ENCODE data around the gene RTN4R. TPM values are rescaled to one million over a fixed set of nuclear protein-coding genes. Genes with fewer than 3 reads are reported as not detected.

Gene RTN4R
- total RNA-seq, 4 donors from 2014 or later = 5.0 to 12.9 TPM; not detected in 2

- TF ChIP-seq POLR2A (IDR thresholded peaks at IDR 0.05) (no peak), CTCF (IDR thresholded peaks at IDR 0.05) (no peak)
- no peak overlapping the region for H3K4me3 ChIP-seq
- intact Hi-C loops (cut with DNase I; ENCODE audit: low total_unique reads) = no loop called here
- peaks cover 0 to 22% of the 10 kb centered on the region in 2 donors for H3K4me1 ChIP-seq
- no peaks in the 10 kb centered on the region for H3K36me3 ChIP-seq
- DNase-seq = no peak
- H3K9me3 ChIP-seq = no peaks in the 10 kb centered on the region
- H3K27ac ChIP-seq = no peak overlapping the region
- H3K27me3 ChIP-seq = no peaks in the 10 kb centered on the region
Measured at GRCh38 chr22:20236052-20236717, 31.9 kb downstream of the RTN4R start.

- peaks cover 0 to 15% of the 10 kb centered on the region in 2 donors for H3K4me1 ChIP-seq
- DNase-seq = no peak
- H3K36me3 ChIP-seq = no peaks in the 10 kb centered on the region
- no peaks in the 10 kb centered on the region for H3K27me3 ChIP-seq
- H3K4me3 ChIP-seq = no peak overlapping the region
- intact Hi-C loops (cut with DNase I; ENCODE audit: low total_unique reads) = no loop called here
- H3K9me3 ChIP-seq = no peaks in the 10 kb centered on the region
- no peak overlapping the region for H3K27ac ChIP-seq
- TF ChIP-seq POLR2A (IDR thresholded peaks at IDR 0.05) = no peak
- no peak for TF ChIP-seq CTCF (IDR thresholded peaks at IDR 0.05)
Measured at GRCh38 chr22:20235389-20235991, 32.6 kb downstream of the RTN4R start.

- intact Hi-C loops (cut with DNase I; ENCODE audit: low total_unique reads) = no loop called here
- Histone ChIP-seq H3K27me3 (no peaks in the 10 kb centered on the region), H3K27ac (no peak overlapping the region), H3K4me1 (peaks cover 0 to 12% of the 10 kb centered on the region in 2 donors), H3K9me3 (no peaks in the 10 kb centered on the region), H3K36me3 (no peaks in the 10 kb centered on the region), H3K4me3 (no peak overlapping the region)
- DNase-seq = no peak
- no peak for TF ChIP-seq CTCF (IDR thresholded peaks at IDR 0.05)
- TF ChIP-seq POLR2A (IDR thresholded peaks at IDR 0.05) = no peak
Measured at GRCh38 chr22:20234760-20235388, 33.2 kb downstream of the RTN4R start.

GRCh38 chr22:20234314-20234682 is 33.8 kb downstream of the RTN4R start:
- no peak for DNase-seq
- TF ChIP-seq POLR2A (IDR thresholded peaks at IDR 0.05) = no peak
- no peak for TF ChIP-seq CTCF (IDR thresholded peaks at IDR 0.05)
- intact Hi-C loops (cut with DNase I; ENCODE audit: low total_unique reads) = no loop called here
- Histone ChIP-seq H3K4me3 (no peak overlapping the region), H3K27ac (no peak overlapping the region), H3K4me1 (peaks cover 0 to 7% of the 10 kb centered on the region in 2 donors), H3K27me3 (no peaks in the 10 kb centered on the region), H3K36me3 (no peaks in the 10 kb centered on the region), H3K9me3 (no peaks in the 10 kb centered on the region)

All from uterus (tissue), 4 donors.